DMS114 treated with DMSO at 0.1 percent for 48 hours (cell line): ENCODE results near the gene GAS2L1.

Experiments
- DNase-seq: peaks from one replicate; lab custom pipeline; 2025; ENCODE audit not compliant: unreplicated experiment; lab: John Stamatoyannopoulos, UW

The GAS2L1 gene

GRCh38 chr22:29308791-29309262, 2.4 kb downstream of the GAS2L1 start:
- DNase-seq: no peak

GRCh38 chr22:29309332-29310064, 3.0 kb downstream of the GAS2L1 start:
- no peak for DNase-seq

- DNase-seq: no peak
Observed at GRCh38 chr22:29310065-29310862, 3.8 kb downstream of the GAS2L1 start.

DNA sequence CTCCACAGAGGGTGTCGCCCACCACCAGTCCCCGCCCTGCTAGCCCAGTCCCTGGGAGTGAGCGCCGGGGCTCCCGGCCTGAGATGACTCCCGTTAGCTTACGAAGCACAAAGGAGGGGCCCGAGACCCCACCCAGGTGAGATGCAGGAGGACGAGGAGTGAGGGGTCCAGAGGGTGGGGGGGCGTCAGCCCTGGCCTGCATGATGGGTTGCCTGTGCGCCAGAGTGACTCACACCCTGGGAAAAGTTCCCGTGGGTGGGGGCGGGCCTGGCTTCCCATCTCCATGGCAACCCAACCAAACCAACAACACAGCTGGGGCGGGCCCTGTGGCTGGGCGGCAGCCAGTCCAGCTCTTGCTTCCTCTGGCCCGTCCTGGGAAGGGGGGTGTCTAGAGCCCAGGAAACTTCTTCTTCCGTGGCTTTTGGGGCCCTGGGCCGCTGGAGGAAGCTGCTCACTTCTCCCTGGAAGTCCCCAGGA, 4.5 kb downstream of the GAS2L1 start:
- DNase-seq: no peak

- no peak for DNase-seq
Observed at GRCh38 chr22:29311464-29312217, 5.2 kb downstream of the GAS2L1 start.

DNA sequence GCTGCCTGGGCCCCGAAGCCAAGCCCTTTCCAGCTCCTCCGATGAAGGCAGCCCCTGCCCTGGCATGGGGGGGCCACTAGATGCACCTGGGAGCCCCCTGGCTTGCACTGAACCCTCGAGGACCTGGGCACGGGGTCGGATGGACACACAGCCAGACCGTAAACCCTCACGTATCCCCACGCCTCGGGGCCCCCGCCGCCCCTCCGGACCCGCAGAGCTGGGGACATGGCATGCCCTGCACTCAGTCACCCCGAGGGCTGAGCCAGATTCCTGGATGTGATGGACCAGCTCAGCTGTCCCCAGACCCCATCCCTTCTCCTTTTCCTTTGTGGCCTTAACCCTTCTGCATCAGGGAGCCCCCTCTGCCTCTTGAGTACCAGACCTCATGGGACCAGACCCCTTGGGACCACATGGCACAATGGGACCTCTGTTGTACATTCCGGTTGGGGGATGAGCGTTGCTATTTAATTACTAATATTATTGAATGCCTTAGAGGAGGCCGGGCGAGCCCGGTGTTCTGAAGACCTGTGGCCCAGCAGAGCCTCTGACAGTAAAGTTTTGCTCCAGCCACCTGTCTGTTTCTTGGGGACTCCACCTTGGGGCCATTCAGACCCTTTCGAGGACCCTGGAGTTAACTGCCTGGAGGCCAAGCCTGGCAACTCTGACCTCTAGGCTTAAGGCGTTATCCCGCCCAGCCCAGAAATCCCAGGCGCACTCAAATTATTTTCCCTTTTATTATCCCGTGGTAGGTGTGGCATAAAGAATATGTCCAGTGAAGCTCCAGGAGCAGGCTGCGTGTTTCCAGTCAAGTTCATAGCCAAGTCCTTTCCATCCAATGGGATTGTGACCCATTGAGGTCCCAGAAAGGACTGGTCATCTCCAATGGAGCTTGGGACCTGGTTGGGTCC, 6.0 kb downstream of the GAS2L1 start:
- DNase-seq: no peak

GRCh38 chr22:29313126-29313575, 6.7 kb downstream of the GAS2L1 start:
- no peak for DNase-seq

- no peak for DNase-seq
Observed at GRCh38 chr22:29313576-29314466, 7.4 kb downstream of the GAS2L1 start.

- DNase-seq: no peak
Observed at GRCh38 chr22:29314537-29315285, 8.3 kb downstream of the GAS2L1 start.

DNA sequence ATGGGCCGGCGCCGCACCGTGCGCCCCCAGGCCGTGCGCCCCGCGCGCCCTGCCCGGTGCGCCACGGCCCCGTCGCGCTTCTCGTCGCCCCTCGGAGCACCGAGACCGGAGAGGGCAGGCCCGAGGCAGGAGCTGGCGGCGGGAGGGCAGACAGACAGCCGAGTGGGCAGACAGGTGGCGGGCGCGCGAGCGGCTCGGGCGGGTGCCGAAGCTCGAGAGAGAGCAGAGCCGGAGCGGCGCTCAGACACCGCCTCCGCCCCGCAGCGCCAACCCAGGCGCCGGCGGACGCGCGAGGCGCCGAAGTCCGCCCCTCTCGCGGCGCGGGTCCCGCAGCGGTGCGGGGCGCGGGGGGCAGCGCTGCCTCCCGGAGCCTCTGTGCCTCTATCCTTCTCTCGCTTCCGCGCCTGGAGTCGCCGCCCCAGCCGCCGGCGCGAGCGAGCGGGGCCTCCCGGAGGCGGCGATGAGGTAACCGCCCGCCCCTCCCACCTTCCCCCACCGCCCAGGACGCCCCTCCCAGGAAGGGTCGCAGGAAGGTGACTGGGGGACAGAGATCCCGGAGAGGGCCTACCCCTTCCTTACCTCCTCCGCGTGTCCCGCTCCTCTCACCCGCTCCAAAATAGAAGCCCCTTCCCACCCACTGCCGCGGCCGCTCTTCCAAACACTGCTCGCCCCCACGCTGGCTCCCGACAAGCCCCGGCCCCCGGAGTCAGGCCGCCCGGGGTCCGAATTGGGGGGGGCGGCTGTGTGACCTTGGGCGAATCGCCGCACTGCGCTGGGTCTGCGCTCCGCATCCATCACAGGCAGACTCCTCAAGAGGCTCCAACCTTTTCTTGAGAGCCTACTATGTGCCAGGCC, 9.1 kb downstream of the GAS2L1 start, which contains the start of gene RASL10A:
TSS of gene RASL10A (minus strand) at position 412 of the 855 bp plus-strand sequence. CDS start 451 bp downstream, outside the sequence.
- DNase-seq: no peak

GRCh38 chr22:29316141-29316828, 9.8 kb downstream of the GAS2L1 start:
- DNase-seq: no peak

DNA sequence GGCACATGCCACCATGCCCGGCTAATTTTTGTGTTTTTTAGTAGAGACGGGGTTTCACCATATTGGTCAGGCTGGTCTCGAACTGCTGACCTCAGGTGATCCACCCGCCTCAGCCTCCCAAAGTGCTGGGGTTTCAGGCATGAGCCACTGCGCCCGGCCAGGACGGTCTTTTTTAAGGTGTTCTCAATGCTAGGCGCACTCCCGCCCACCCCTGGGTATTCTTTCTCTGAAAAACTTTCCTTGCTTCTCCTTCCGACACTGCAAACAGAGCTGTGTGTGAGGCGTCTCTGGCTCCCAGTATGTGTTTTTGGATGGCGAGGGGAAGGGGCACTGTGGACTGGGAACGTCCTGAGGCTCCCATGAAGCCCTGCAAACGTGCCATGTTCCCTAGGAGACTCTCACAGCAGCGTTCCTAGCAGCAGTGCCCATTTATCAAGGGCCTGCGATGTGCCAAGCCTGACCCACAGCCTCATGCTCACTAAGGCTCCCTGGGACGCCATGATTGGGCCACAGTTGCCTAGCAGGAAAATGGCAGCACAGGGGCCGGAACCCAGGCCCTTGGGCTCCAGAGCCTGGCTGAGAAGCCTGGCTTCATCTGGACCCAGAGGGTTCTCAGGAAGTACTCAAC, 11.5 kb downstream of the GAS2L1 start:
- no peak for DNase-seq

- DNase-seq: no peak
Observed at GRCh38 chr22:29319072-29319471, 12.6 kb downstream of the GAS2L1 start.

DNA sequence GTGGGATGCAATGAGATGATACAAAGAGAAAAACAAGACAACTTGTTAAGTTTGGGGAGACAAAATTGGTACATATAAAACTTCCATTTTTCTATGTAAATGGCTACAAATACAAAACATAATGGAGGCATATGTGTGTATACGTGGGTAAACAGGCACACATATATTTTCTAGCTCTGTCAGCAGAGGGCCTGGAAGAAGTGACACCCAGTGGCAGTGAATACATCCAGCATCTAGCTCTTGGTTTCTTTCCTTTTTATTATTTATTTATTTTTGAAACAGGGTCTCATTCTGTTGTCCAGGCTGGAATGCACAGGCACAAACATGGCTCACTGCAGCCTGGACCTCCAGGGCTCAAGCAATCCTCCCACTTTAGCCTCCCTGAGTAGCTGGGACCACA, 14.1 kb downstream of the GAS2L1 start:
- DNase-seq: peak; percentile 16

DNA sequence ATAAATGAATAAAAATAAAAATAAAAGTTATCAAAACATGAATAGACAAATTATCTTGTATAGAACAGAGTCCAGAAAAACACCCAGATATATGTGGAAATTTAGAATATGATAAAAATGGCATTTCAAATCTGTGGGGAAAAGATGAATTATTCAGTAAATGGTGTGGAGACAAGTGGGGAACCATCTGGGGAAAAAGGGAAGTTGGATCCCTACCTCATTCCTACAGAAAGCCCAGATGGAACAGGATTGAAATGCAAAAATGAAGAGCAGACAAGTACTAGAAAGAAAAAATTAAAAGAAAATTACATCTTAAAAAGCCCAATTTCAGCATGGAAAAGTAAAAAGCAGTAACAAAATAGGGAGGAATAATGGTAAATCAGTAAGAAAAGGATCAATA, 17.2 kb downstream of the GAS2L1 start:
- DNase-seq: no peak

- DNase-seq: no peak
Observed at GRCh38 chr22:29325356-29325755, 18.9 kb downstream of the GAS2L1 start.
